Stimulated activated CD4-positive, alpha-beta T cell treated with anti-CD3 and anti-CD28 coated beads, TNF-alpha, amount 100 ng/mL, for 24 hours (primary cell): ENCODE results near the gene DAGLB.
"Not testable (repeated sequence)": the region's sequence is repeated elsewhere in the genome, so short reads cannot be mapped to it uniquely, and the experiment has no call there.

Experiments used
- DNase-seq, 3 experiments: peaks; one replicate each; pipeline ENCODE4 v3.0.0-alpha.2; 2020; ENCODE audit warnings: low read depth in 3 of 3

Gene DAGLB

DNA sequence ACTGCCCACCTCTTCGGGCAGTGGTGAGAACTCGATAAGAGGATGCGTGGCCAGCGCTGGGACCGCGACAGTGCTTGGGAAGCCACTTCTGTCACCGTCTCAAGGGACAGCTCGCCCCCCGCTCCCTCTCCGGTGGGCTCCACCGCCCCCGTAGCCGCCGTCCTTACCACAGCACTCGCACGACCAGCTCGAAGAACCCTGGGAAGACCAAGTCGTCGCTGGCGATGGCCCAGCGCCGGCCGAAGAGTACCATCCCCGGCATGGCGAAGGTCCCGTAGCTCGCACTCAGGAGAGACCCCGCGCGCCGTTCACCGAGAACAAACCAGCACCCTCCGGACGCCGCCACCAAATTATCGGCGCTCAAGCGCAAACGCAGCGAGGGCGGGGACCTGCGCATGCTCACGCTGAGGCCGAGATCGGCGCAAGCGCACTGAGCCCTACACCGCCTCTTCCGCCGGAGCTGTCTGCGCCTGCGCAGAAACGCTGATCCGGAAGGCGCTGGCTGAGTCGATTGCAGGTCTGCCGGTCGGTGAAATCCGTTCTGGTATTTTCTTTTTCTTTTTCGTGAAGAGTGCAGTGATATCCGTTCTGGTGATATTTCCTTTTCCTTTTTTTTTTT is at the start of gene DAGLB:
TSS of gene DAGLB (minus strand) at position 374 of the 619 bp plus-strand sequence. CDS start at position 262, 112 bp downstream.
- peak; percentile 93 to 94 (median 93) for DNase-seq

DNA sequence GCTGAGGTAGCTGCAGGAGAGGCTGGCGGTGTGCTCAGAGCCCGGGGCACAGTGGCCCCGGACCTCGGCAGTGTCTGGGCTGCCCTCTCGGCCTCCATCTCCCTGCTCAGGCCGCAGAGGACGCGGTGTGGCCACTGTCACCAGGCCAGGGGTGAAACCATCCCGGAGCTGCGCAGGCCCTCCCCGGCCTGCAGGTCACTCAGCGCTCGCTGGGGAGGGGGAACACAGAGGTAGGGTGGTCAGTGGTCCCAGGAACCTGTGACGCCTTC is 49.8 kb upstream of the DAGLB start:
- DNase-seq = no peak

- DNase-seq = no peak
Measured at GRCh38 chr7:6496842-6497636, 49.3 kb upstream of the DAGLB start.

DNA sequence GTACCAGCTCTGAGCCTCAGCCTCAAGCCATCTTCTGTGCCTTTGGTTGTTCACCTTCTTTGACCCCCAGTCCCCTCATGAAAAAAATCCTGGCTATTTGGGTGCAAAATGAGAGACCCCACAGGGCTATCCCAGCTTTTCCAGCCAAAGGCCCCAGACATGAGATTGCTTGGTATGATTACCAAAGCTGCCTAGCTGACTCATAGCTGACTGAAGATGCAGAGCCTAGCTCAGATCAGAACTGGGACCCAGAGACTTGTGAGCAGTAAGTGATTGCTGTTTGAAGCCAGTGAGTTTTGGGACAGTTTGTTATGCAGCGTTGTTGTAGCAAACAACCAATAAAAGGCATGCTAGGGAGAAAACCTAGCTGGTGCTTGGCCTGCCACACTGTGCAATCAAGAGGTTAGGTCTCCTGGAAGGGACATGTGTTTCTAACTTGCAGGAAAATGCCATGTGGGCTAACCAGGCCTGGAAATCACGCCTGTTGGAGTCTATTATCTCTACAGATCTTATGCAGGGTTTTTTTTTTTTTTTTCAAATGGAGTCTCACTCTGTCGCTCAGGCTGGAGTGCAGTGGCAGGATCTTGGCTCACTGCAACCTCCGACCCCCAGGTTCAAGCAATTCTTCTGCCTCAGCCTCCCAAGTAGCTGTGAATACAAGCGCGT is 48.0 kb upstream of the DAGLB start:
- DNase-seq = no peak

DNA sequence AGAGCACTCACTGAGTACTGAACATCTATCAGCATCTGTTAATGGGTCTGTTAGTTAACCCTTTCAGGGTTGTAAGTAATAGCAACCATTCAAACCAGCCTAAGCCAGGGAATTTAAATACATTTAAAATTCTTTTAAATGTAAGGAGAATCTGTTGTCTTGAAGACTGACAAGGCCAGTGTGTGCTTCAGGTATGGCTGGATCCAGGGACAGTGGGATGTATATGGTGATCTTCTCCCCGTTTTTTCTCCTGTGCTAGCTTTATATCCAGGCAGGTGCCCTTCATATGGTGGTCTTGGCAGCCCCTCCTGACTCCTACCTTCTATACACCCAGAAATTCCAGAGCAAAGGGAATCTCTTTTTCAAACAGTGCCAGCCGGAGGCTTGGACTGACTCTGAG is 46.6 kb upstream of the DAGLB start:
- DNase-seq = no peak

GRCh38 chr7:6491194-6491593 is 43.4 kb upstream of the DAGLB start:
- no peak for DNase-seq

- DNase-seq = no peak
Measured at GRCh38 chr7:6489612-6490011, 41.9 kb upstream of the DAGLB start.

DNA sequence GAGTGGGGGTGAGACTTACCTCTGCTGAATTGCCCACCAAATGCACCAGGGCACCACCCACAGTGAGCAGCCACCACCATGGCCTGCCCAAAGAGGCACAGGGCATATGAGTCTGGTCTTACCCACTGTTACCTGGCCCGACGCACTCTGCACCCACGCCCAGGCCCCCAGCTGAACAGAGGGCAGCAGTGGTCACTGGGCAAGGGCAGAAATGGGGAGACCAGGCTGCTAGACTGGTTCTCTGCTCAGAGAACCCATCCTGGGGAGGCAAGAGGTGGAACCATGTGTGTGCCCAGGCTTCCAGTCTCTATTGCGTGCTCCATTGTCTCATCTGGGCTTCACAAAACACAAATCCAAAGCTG is 39.4 kb upstream of the DAGLB start:
- DNase-seq = no peak

DNA sequence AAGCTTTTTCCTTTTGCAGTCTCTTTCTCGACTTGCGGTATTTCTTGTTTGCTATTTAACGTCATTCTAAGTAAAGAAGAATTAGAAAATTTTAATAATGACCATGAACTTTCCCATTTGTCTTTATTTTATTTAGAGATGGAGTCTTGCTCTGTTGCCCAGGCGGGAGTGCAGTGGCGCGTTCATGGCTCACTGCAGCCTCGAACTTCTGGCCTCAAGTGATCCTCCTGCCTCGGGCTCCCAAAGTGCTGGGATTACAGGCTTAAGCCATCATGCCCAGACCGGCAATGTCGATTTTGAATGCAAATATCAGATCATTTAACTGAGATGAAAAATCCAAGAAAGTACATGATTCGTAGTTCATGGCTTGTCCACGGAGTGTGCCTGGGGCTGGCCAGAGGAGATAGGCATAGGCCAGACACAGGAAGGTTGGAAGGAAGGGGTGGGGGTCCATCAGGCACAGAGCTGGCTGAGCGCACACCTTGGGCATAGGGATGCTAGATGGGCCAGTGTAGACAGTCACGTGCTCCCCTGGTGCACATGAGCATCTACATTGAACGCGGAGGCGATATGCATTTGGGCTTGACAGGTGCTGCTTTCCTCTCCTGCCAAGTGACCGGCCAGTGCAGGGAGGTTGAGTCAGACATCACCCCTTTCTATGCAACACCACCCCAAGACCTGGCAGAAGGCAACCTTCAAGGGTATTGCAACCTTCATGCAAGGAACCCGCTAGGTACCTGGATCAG is 38.9 kb upstream of the DAGLB start:
- no peak for DNase-seq

GRCh38 chr7:6482743-6483119 is 35.0 kb upstream of the DAGLB start:
- DNase-seq = no peak

GRCh38 chr7:6482307-6482706 is 34.6 kb upstream of the DAGLB start:
- DNase-seq = no peak

DNA sequence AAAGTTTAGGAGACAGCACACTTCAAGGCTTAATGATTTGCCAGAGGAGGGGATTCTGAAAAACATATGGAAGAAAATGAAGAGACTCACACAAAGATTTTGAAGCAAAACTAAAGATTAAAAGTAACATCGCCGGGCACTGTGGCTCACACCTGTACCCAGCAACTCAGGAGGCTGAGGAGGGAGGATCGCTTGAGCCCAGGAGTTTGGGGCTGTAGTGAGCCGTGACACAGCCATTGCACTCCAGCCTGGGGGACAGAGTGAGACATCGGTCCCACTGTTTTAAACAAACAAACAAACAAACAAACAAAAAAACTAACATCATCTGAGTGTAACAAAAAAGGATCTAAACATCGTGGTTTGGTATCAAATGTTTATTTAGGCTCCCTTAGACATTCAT is 33.7 kb upstream of the DAGLB start:
- no peak for DNase-seq

DNA sequence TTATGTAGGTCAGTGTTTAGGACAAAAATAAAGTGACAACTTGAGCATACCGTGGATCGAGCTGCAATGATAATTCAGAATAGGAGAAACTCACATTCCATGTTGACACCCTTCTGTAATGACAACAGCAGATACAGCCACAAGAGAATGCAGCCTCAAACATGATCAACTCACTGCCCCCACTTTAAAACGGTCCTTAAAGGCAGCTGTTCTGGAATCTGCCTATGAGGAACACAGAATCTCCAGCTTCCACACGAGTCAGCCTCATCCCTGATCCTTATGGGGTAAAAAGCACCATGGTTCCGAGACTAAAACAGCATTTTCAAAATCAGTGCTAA is 32.5 kb upstream of the DAGLB start:
- DNase-seq = no peak

DNA sequence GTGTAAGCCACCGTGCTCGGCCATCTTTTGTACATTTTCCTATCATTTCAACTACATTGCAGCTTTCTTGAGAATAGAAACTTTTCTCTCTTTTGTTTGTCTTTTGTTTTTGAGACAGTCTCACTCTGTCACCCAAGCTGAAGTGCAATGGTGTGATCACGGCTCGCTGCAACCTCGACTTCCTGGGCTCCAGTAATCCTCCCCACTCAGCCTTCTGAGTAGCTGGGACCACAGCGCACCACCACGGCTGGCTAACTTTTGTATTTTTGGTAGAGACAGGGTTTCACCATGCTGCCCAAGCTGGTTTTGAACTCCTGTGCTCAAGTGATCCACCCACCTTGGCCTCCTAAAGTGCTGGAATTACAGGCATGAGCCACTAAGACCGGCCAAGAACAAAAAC is 31.3 kb upstream of the DAGLB start:
- DNase-seq = no peak

DNA sequence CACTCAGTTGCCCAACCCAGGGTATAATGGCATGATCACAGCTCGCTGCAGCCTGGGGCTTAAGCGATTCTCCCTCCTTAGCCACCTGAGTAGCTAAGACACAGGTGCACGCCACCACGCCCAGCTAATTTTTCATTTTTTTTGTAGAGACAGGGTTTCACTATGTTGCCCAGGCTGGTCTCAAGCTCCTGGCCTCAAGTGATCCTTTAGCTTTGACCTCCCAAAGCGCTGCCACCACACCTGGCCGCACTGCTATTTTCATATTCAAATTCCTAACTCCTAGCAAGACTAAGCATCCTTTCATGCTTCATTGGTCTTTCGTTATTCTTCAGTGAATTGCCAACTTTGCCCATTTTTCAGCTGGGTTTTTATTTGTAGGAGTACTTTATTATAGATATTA is 30.4 kb upstream of the DAGLB start:
- no peak for DNase-seq

DNA sequence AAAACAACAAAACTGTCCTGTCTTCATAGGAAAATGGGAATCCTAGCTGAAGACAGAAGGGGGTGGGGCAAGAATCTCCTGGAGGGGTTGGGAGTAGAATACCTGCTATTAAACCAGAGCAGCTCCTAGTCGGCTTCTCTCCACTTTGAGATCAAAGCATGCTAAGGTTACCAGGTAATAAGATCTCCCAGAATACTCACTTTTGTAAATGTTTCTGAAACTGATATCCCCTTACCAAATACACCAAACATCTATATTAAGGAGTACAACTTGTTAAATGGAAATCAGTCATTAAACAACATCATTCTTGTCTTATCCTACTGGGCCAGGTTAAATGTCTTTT is 29.5 kb upstream of the DAGLB start:
- DNase-seq = no peak

GRCh38 chr7:6476596-6477317 is 29.0 kb upstream of the DAGLB start:
- no peak for DNase-seq

DNA sequence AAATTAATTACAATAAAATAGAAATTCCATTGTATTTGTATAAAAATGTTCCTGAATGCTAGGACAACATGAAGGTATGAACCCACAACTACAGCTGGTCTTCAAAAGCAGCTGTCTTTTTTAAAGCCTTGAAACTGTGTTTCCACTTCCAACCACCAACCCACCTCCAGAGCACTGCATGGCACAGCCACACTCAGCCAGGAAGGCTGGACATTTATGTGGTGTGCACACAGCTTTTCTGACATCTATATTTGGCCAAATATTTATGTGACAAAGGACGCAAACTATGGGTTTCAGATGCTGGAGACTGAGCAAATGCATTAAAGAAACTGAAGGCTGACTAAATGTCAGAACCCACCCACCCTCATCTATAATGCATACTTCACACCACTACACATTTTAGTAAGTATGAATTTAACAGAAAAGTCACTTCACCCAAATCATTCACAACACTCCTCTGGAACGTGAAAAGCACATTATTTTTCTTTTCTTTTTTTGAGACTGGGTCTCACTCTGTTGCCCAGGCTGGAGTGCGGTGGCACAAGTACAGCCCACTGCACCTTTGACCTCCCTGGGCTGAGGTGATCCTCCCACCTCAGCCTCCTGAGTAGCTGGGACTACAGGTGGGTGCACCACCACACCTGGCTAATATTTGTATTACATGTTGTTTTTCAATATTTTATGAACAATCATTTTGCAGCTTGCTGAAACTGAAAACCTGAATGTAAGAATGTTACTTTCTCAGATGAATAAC is 27.9 kb upstream of the DAGLB start:
- no peak for DNase-seq

DNA sequence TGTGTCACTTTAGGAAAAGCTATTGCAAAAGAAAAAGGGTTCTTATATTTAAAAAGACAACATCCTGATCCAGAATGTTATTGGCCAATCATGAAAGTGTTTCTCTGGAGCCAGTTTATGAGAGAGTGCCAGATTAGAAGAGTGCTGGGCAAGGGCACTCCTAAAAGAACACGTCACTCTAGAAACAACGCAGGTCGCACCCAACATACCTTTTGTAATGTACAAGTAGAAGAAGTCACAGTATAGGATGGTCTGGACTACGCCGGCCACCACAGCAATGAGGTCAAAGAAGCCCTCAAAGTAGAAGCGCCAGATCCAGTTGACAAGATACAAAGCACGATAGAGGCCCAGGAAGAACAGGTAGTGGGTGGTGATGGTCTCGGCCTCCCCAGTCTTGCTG is 18.1 kb upstream of the DAGLB start:
- no peak for DNase-seq

- not testable (repeated sequence) for DNase-seq
Measured at GRCh38 chr7:6463609-6464008, 15.9 kb upstream of the DAGLB start.

- no peak for DNase-seq
Measured at GRCh38 chr7:6461946-6462550, 14.3 kb upstream of the DAGLB start.
